HFFc6 (cell line): ENCODE results near the gene RANBP2. TPM values are rescaled to one million over a fixed set of nuclear protein-coding genes. Genes with fewer than 3 reads are reported as not detected.
"Not testable (repeated sequence)": the region's sequence is repeated elsewhere in the genome, so short reads cannot be mapped to it uniquely, and the experiment has no call there.

Experiments
- DNase-seq: peaks from one replicate; pipeline ENCODE4 v3.0.0-alpha.2; 2018
- H3K27ac Mint-ChIP-seq: 2 replicates; pipeline ENCODE4 v1.8.0; 2020; ENCODE audit warnings: mild to moderate bottlenecking, mixed read lengths
- H3K27me3 Mint-ChIP-seq: 2 replicates; pipeline ENCODE4 v1.8.0; 2021; ENCODE audit warnings: mild to moderate bottlenecking, moderate library complexity, mixed read lengths; ENCODE audit not compliant: insufficient read depth
- H3K36me3 Mint-ChIP-seq: 2 replicates; pipeline ENCODE4 v1.8.0; 2021; ENCODE audit warnings: low read depth, mixed read lengths
- H3K4me1 Mint-ChIP-seq: 2 replicates; pipeline ENCODE4 v1.8.0; 2020; ENCODE audit warnings: low read depth, mixed read lengths
- H3K4me3 Mint-ChIP-seq: 2 replicates; pipeline ENCODE4 v1.8.0; 2020; ENCODE audit warnings: mild to moderate bottlenecking, moderate library complexity, mixed read lengths
- H3K9me3 Mint-ChIP-seq: 2 replicates; pipeline ENCODE4 v1.8.0; 2020; ENCODE audit warnings: mild to moderate bottlenecking, mixed read lengths
- long read RNA-seq: library from polyadenylated mRNA; unstranded; transcript quantifications from one replicate; pipeline ENCODE4 v2.0.0, GENCODE V29; 2019
- total RNA-seq, 6 experiments: library from RNA; stranded (reverse); fragmentation: NEBNext Ultra II Directional; extraction: Animal tissue kit (Norgen Biotek cat#: 25700); gene quantifications; 2 replicates in 1 of 6; 3 replicates in 5 of 6; pipeline ENCODE4 v1.2.3, GENCODE V29; 2021
- TF ChIP-seq, protein P1 (sequence below): fragments of 200-600 bp; sonication (generic); IDR thresholded peaks from 2 replicates; pipeline ENCODE4 v1.5.0; 2021; ENCODE audit warnings: antibody characterized with exemption, mild to moderate bottlenecking

The RANBP2 gene
- total RNA-seq, result 10 to 100 TPM; 48.3 to 69.4 (median 59.8) TPM
- long read RNA-seq, partial matches to known transcripts, result 26 of 30 reads
- long read RNA-seq, other reads (novel, unspliced or antisense), result 4 of 30 reads

DNA sequence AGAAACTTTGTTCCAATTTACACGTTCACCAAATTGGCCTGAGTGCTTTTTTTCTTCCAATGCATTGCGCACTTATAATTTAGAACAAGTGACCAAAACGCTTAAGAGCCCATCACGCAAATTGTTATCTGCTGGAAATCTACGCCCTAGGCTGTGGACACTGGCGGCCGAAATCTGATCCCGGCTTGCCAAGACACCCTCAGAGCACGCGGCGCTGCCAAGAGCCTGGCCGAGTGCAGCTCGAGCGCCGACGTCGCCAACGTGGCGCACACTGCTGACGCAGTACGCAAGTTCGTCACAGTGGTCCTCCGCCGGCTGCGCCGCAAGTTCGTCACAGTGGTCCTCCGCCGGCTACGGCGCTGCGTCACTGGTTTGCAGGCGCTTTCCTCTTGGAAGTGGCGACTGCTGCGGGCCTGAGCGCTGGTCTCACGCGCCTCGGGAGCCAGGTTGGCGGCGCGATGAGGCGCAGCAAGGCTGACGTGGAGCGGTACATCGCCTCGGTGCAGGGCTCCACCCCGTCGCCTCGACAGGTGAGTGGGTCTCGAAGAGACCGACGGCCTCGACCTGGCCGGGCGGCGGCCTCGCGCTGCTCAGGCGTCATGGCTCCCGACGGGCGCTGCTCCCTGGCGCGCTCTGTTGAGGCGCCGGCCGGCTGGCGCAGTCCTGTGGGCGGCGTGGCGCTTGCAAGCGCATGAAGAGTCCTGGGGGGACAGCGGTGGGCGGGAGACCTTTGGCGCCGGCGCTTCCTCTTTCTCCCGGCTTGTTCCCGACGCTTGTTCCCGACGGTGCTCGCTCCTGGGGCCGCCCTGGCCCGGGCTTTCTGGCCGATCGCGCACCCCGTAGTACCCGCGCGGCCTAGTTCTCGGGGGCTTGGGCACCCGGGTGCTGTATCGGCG lies at the start of gene RANBP2:
Gene RANBP2, plus strand, starts transcription at position 334 of the 896 bp plus-strand sequence. Its CDS starts 125 bp downstream, at position 459.
- TF ChIP-seq, protein P1, sequence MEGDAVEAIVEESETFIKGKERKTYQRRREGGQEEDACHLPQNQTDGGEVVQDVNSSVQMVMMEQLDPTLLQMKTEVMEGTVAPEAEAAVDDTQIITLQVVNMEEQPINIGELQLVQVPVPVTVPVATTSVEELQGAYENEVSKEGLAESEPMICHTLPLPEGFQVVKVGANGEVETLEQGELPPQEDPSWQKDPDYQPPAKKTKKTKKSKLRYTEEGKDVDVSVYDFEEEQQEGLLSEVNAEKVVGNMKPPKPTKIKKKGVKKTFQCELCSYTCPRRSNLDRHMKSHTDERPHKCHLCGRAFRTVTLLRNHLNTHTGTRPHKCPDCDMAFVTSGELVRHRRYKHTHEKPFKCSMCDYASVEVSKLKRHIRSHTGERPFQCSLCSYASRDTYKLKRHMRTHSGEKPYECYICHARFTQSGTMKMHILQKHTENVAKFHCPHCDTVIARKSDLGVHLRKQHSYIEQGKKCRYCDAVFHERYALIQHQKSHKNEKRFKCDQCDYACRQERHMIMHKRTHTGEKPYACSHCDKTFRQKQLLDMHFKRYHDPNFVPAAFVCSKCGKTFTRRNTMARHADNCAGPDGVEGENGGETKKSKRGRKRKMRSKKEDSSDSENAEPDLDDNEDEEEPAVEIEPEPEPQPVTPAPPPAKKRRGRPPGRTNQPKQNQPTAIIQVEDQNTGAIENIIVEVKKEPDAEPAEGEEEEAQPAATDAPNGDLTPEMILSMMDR, result no peak
- H3K36me3 Mint-ChIP-seq, result no peaks in the 10 kb centered on the region
- peak; percentile 96 for DNase-seq
- peak within 1 kb of the TSS; percentile 96 for H3K27ac Mint-ChIP-seq
- H3K4me3 Mint-ChIP-seq, result peak within 1 kb of the TSS; percentile 90
- 0 out of 2 replicates have a peak, but pooled peaks cover 3% of the 10 kb centered on the region for H3K27me3 Mint-ChIP-seq
- peaks cover 20% of the 10 kb centered on the region for H3K4me1 Mint-ChIP-seq
- H3K9me3 Mint-ChIP-seq, result no peaks in the 10 kb centered on the region

- DNase-seq, H3K9me3 Mint-ChIP-seq, H3K27me3 Mint-ChIP-seq, H3K36me3 Mint-ChIP-seq, H3K4me1 Mint-ChIP-seq, H3K4me3 Mint-ChIP-seq, H3K27ac Mint-ChIP-seq: not testable (repeated sequence)
Observed at GRCh38 chr2:108670282-108670681, 49.0 kb upstream of the RANBP2 start.

GRCh38 chr2:108672200-108672805 lies 47.0 kb upstream of the RANBP2 start:
- not testable (repeated sequence) for H3K4me3 Mint-ChIP-seq, H3K4me1 Mint-ChIP-seq, H3K27me3 Mint-ChIP-seq, DNase-seq, H3K9me3 Mint-ChIP-seq, H3K36me3 Mint-ChIP-seq, H3K27ac Mint-ChIP-seq

GRCh38 chr2:108676522-108676921 lies 42.8 kb upstream of the RANBP2 start:
- H3K9me3 Mint-ChIP-seq, H3K27me3 Mint-ChIP-seq, H3K36me3 Mint-ChIP-seq, DNase-seq, H3K27ac Mint-ChIP-seq, H3K4me3 Mint-ChIP-seq: not testable (repeated sequence)
- H3K4me1 Mint-ChIP-seq, result peaks cover 29% of the 10 kb centered on the region

DNA sequence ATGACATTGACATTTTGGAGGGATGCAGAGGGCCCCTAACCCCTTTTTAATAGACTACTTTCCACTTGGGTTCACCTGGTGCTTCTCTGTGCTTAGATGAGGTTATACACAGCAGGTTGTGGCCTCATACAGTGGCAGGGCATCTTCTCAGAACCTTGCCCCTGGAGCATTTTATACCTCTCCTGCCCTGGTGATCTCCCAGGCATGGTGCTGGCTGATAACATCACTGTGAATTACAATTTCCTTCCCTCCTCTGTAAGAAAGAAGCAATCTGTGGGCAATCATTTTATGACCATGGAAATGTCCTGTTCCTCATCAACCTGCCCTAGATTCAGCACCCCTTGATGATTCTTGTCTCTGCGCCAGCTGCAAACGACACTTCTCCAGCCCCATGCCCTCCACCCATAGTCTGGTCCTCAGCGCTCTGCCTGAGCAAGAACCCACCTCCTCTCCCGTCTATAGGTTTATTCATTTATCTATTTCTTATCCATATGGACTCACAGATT lies 42.0 kb upstream of the RANBP2 start:
- not testable (repeated sequence) for H3K4me3 Mint-ChIP-seq, H3K27ac Mint-ChIP-seq
- peaks cover 29% of the 10 kb centered on the region for H3K4me1 Mint-ChIP-seq

DNA sequence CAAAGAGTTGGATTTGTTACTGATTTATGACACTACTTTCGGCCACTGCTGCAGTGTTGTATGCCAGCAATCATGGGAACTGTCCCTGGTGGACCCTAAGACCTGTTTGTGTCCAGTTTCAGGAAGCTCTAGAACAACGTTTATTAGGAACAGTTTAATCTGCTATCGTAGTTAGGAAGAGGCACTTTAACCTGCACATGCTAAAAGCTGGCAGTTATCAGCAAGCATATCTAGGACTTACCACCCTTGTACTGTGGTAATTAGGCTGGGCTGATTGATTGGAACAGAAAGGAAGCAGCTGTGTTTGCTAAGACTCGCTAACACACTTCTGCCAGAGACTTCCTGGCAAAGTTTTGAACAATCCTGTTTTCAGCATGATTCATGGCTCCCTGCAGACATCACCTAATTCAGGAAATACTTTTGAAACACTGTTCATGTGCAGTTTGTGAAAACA lies 41.1 kb upstream of the RANBP2 start:
- peak overlapping the region; percentile 42 for H3K27ac Mint-ChIP-seq
- peaks cover 29% of the 10 kb centered on the region for H3K4me1 Mint-ChIP-seq
- not testable (repeated sequence) for H3K9me3 Mint-ChIP-seq, H3K27me3 Mint-ChIP-seq, H3K36me3 Mint-ChIP-seq
- peak overlapping the region; percentile 10 for H3K4me3 Mint-ChIP-seq
- DNase-seq, result peak; percentile 47

More for the DNA sequence above, 42.0 kb upstream of the RANBP2 start:
- not testable (repeated sequence) for DNase-seq, H3K36me3 Mint-ChIP-seq, H3K27me3 Mint-ChIP-seq, H3K9me3 Mint-ChIP-seq

DNA sequence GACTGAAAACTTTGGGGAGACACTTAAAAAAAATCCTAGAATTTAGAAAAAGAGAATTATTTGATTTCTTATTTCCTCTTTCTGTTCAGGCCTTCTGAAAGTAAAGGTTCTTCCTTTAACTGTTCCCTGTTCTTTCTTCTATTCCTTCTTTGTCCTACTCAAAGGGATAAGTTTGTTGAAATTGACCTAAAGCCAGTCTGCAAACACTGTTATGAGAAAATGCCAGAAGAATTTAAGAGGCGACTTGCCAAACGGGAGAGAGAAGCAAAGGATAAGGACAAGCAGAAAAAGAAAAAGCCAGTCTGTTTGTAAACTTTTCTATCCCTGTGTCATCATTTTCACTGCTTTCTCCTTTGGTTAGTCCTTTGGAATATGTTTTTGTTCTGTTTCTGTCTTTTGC lies 38.5 kb upstream of the RANBP2 start:
- peaks cover 29% of the 10 kb centered on the region for H3K4me1 Mint-ChIP-seq
- not testable (repeated sequence) for H3K36me3 Mint-ChIP-seq, H3K9me3 Mint-ChIP-seq, H3K27ac Mint-ChIP-seq, H3K27me3 Mint-ChIP-seq, DNase-seq, H3K4me3 Mint-ChIP-seq

- not testable (repeated sequence) for H3K27me3 Mint-ChIP-seq, H3K9me3 Mint-ChIP-seq, H3K36me3 Mint-ChIP-seq, H3K4me3 Mint-ChIP-seq, DNase-seq, H3K4me1 Mint-ChIP-seq, H3K27ac Mint-ChIP-seq
Observed at GRCh38 chr2:108688818-108689756, 30.2 kb upstream of the RANBP2 start.

- H3K27ac Mint-ChIP-seq, H3K4me1 Mint-ChIP-seq, H3K27me3 Mint-ChIP-seq, H3K9me3 Mint-ChIP-seq, H3K36me3 Mint-ChIP-seq, DNase-seq, H3K4me3 Mint-ChIP-seq: not testable (repeated sequence)
Observed at GRCh38 chr2:108690001-108690400, 29.3 kb upstream of the RANBP2 start.
